Effector memory CD4-positive, alpha-beta T cell (primary cell): ENCODE data around the gene RPL36A.

Source experiments
- DNase-seq, 3 donors: peaks; one replicate each; pipeline ENCODE4 v3.0.0-alpha.2; 2020
- H3K27ac ChIP-seq: 2 replicates; pipeline ENCODE4 v1.7.0; 2013; ENCODE audit warnings: mild to moderate bottlenecking, low read length, moderate library complexity; ENCODE audit not compliant: insufficient read depth, poor library complexity, severe bottlenecking
- H3K27me3 ChIP-seq: replicated peaks from 2 replicates; pipeline ENCODE4 v1.7.0; 2013; ENCODE audit warnings: mild to moderate bottlenecking, low read length; ENCODE audit not compliant: insufficient read depth, control insufficient read depth, poor library complexity, severe bottlenecking
- H3K36me3 ChIP-seq: 2 replicates; pipeline ENCODE4 v1.7.0; 2013; ENCODE audit warnings: mild to moderate bottlenecking, low read length, moderate library complexity; ENCODE audit not compliant: control insufficient read depth, insufficient read depth
- H3K4me1 ChIP-seq: 2 replicates; pipeline ENCODE4 v1.7.0; 2013; ENCODE audit warnings: low read length, mild to moderate bottlenecking; ENCODE audit not compliant: control insufficient read depth, insufficient read depth, poor library complexity, severe bottlenecking
- H3K4me3 ChIP-seq: 2 replicates; pipeline ENCODE4 v1.7.0; 2013; ENCODE audit warnings: low read length, low read depth, mild to moderate bottlenecking; ENCODE audit not compliant: insufficient read depth, poor library complexity, severe bottlenecking
- H3K9me3 ChIP-seq: 2 replicates; pipeline ENCODE4 v1.7.0; 2013; ENCODE audit warnings: mild to moderate bottlenecking, low read length, moderate library complexity; ENCODE audit not compliant: control insufficient read depth

RPL36A gene

DNA sequence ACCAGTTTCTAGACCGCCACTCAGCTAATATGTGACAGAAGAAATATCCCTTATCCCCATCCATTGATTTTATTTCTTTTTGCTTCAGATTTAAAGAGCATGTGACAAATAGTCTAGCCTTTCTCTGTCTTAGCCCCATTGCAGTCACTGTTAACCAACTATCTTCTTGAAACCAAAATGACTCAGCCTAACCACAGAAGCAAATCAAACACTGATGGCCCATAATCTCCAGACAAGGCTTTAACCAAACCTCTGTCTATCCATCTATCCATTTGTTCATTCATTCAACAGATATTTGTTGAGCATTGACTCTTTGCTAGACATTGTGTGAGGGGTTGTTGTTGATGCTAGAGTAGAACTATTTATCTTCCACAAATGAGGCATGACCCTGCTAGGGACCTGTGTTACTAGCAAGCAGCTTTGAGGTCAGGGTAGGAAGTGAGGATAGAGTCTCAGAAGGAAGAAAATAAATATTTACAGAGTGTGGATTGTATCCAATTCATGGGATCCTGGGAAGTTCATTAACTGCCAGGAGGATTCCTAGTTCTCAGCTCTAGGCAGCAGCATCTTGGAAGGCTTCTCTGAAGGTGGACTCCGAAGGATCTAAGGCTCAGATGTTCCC lies 39.8 kb downstream of the RPL36A start:
- no peaks in the 10 kb centered on the region for H3K36me3 ChIP-seq
- H3K27me3 ChIP-seq, result no peaks in the 10 kb centered on the region
- no peak for DNase-seq
- no peak overlapping the region for H3K4me3 ChIP-seq
- H3K4me1 ChIP-seq, result no peaks in the 10 kb centered on the region
- no peaks in the 10 kb centered on the region for H3K9me3 ChIP-seq
- H3K27ac ChIP-seq, result no peak overlapping the region

DNA sequence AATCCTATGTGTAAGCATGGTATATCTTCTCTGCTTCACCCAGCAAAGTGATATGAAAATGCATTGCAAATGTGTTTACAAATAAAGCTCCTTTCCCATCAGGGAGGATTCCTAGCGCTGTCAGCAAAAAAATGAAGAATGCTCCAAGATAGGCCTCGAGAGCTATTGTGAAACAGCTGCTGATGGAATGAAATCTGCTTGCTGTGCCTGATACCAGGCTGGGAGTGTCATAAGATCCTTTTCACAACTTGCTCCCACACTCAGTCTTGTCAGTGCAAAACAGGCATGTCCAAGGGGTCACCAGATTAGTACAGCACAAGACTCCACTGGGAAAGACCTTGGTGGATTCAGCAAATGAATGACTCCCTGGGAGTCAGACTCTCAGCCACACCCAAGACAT lies 51.3 kb downstream of the RPL36A start:
- no peaks in the 10 kb centered on the region for H3K27me3 ChIP-seq
- no peak for DNase-seq

More for the DNA sequence above, 51.3 kb downstream of the RPL36A start:
- Histone ChIP-seq H3K4me1 (no peaks in the 10 kb centered on the region), H3K9me3 (no peaks in the 10 kb centered on the region), H3K4me3 (no peak overlapping the region), H3K36me3 (no peaks in the 10 kb centered on the region), H3K27ac (no peak overlapping the region)
